Upper lobe of left lung (tissue), 6 donors: Measurements from ENCODE around the gene HEPN1. TPM values are rescaled to one million over a fixed set of nuclear protein-coding genes. Genes with fewer than 3 reads are reported as not detected.

Source experiments
- ATAC-seq, 2 donors: fragments of 200-7000 bp; cut with Tn5 transposase; one replicate each; pipeline ENCODE4 v1.9.1; 2022; ENCODE audit warnings: mild to moderate bottlenecking in 2 of 2, moderate library complexity in 2 of 2; ENCODE audit not compliant: low FRiP score in 2 of 2
- DNase-seq, 2 donors: peaks; one replicate each; pipeline ENCODE4 v3.0.0-alpha.2; 2019 to 2020
- H3K27ac ChIP-seq, 4 donors: fragments of 200-600 bp; sonication (generic); one replicate each; pipeline ENCODE4 v1.5.1; 2016 to 2019
- H3K27me3 ChIP-seq, 4 donors: fragments of 200-600 bp; sonication (generic); one replicate each; pipeline ENCODE4 v1.5.1; 2017 to 2019
- H3K36me3 ChIP-seq, 4 donors: fragments of 200-600 bp; sonication (generic); one replicate each; pipeline ENCODE4 v1.5.1; 2016 to 2019
- H3K4me1 ChIP-seq, 4 donors: fragments of 200-600 bp; sonication (generic); one replicate each; pipeline ENCODE4 v1.5.1; 2018 to 2019
- H3K4me3 ChIP-seq, 4 donors: fragments of 200-600 bp; sonication (generic); one replicate each; pipeline ENCODE4 v1.5.1; 2017 to 2019; ENCODE audit warnings: mild to moderate bottlenecking in 2 of 4, moderate library complexity in 1 of 4
- H3K9me3 ChIP-seq, 4 donors: fragments of 200-600 bp; sonication (generic); one replicate each; pipeline ENCODE4 v1.5.1; 2018 to 2019
- CTCF ChIP-seq, 6 experiments: fragments of 450-650 bp in 4 of 6; fragments of 200-600 bp in 2 of 6; sonication (generic) in 2 of 6; IDR thresholded peaks; one replicate each; pipeline ENCODE4 v1.5.1; 2016 to 2019; ENCODE audit warnings: antibody characterized with exemption in 6 of 6
- EP300 ChIP-seq, 4 donors: sonication (generic); formaldehyde crosslinking; IDR thresholded peaks; one replicate each; pipeline ENCODE4 v1.5.1; 2017; ENCODE audit warnings: antibody characterized with exemption in 4 of 4, control low read depth in 2 of 4
- POLR2A ChIP-seq, 4 donors: fragments of 450-650 bp; IDR thresholded peaks; one replicate each; pipeline ENCODE4 v1.5.1; 2016 to 2017; ENCODE audit warnings: antibody characterized with exemption in 4 of 4, mild to moderate bottlenecking in 2 of 4
- POLR2AphosphoS5 ChIP-seq, 2 donors: sonication (generic); formaldehyde crosslinking; IDR thresholded peaks; one replicate each; pipeline ENCODE4 v1.5.1; 2017; ENCODE audit warnings: antibody characterized with exemption in 2 of 2
- WGBS, 2 donors: methylation state at CpG; one replicate each; pipeline ENCODE4 v1.1.5; 2017 to 2018; 5-methylcytosine and 5-hydroxymethylcytosine counted together
- total RNA-seq, 6 donors: library from RNA; depleted of rRNA in 4 of 6; stranded (reverse); fragments of >200 nt in 4 of 6; gene quantifications; one replicate each; pipeline versions ENCODE4 v1.1.0 to v1.2.1, GENCODE V29; 2016 to 2021
- donor health status: DM: no; HTN: no; CAD: no; lungs with moderate emphysema.
- donor health status: DM: no; HTN: yes; CAD: no; lungs with severe emphysema.

HEPN1 gene
- total RNA-seq: not detected

GRCh38 chr11:124918950-124919349 is at the start of gene HEPN1:
Gene HEPN1, plus strand, starts transcription at chr11:124919250.
- Histone ChIP-seq H3K27ac (peak within 1 kb of the TSS in 3 of 4 donors; percentile 79 to 87 (median 81)), H3K4me3 (no peak within 1 kb of the TSS), H3K27me3 (no peaks in the 10 kb centered on the region), H3K9me3 (no peaks in the 10 kb centered on the region), H3K36me3 (no peaks in the 10 kb centered on the region), H3K4me1 (peaks cover 0 to 16% (median 10%) of the 10 kb centered on the region in 4 donors)
- TF ChIP-seq POLR2AphosphoS5 (IDR thresholded peaks at IDR 0.05): no peak
- no peak for TF ChIP-seq EP300 (IDR thresholded peaks at IDR 0.05)
- TF ChIP-seq CTCF (IDR thresholded peaks at IDR 0.05): no peak
- DNase-seq: no peak
- no peak for ATAC-seq
- 77 to 79% methylated on average over 3 of the region's 3 CpGs for WGBS, 2 donors

DNA sequence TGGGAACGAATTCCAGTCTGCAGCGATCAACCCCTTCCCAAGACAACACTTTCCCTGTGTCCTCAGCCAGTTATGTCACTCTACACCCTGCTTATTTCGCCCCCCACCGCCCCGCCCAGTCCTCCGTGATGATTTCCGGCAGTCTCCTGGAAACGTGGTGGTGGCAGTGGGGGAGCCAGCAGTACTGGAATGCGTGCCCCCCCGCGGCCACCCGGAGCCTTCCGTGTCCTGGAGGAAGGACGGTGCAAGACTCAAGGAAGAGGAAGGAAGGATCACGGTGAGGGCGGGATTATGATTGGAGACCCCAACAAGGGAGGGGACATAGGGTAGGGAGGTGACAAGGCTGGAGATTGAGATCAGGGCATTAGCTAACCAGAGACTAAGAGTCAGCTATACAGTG is 49.7 kb upstream of the HEPN1 start:
- DNase-seq (no peak), ATAC-seq (no peak)
- no peak overlapping the region for H3K27ac ChIP-seq
- no peaks in the 10 kb centered on the region for H3K9me3 ChIP-seq
- peaks cover 2 to 57% (median 39%) of the 10 kb centered on the region in 4 donors for H3K27me3 ChIP-seq
- peaks cover 39 to 50% (median 42%) of the 10 kb centered on the region in 4 donors for H3K4me1 ChIP-seq
- TF ChIP-seq CTCF (IDR thresholded peaks at IDR 0.05) (no peak), POLR2AphosphoS5 (IDR thresholded peaks at IDR 0.05) (no peak), EP300 (IDR thresholded peaks at IDR 0.05) (no peak), POLR2A (IDR thresholded peaks at IDR 0.05) (no peak)
- WGBS, 2 donors: 3 to 5% methylated on average over 16 of the region's 16 CpGs
- no peaks in the 10 kb centered on the region for H3K36me3 ChIP-seq
- peak overlapping the region in 1 of 4 donors; percentile 8 for H3K4me3 ChIP-seq

- ATAC-seq: no peak
- Histone ChIP-seq H3K27ac (no peak overlapping the region), H3K4me3 (no peak overlapping the region), H3K9me3 (no peaks in the 10 kb centered on the region), H3K27me3 (peaks cover 2 to 53% (median 36%) of the 10 kb centered on the region in 4 donors), H3K4me1 (peaks cover 36 to 44% (median 39%) of the 10 kb centered on the region in 4 donors), H3K36me3 (no peaks in the 10 kb centered on the region)
- TF ChIP-seq POLR2AphosphoS5 (IDR thresholded peaks at IDR 0.05): no peak
- no peak for TF ChIP-seq CTCF (IDR thresholded peaks at IDR 0.05)
- no peak for TF ChIP-seq POLR2A (IDR thresholded peaks at IDR 0.05)
- no peak for TF ChIP-seq EP300 (IDR thresholded peaks at IDR 0.05)
- no peak for DNase-seq
- WGBS, 2 donors: 59 to 70% methylated on average over 14 of the region's 14 CpGs
Observed at GRCh38 chr11:124869856-124870387, 49.1 kb upstream of the HEPN1 start.

GRCh38 chr11:124870430-124870829 is 48.6 kb upstream of the HEPN1 start:
- 54 to 69% methylated on average over 7 of the region's 7 CpGs for WGBS, 2 donors
- Histone ChIP-seq H3K9me3 (no peaks in the 10 kb centered on the region), H3K27me3 (peaks cover 2 to 48% (median 31%) of the 10 kb centered on the region in 4 donors)

More at GRCh38 chr11:124870430-124870829, 48.6 kb upstream of the HEPN1 start:
- H3K36me3 ChIP-seq: no peaks in the 10 kb centered on the region
- no peak overlapping the region for H3K27ac ChIP-seq
- ATAC-seq: no peak
- TF ChIP-seq CTCF (IDR thresholded peaks at IDR 0.05) (no peak), POLR2AphosphoS5 (IDR thresholded peaks at IDR 0.05) (no peak), EP300 (IDR thresholded peaks at IDR 0.05) (no peak), POLR2A (IDR thresholded peaks at IDR 0.05) (no peak)
- peaks cover 31 to 39% (median 34%) of the 10 kb centered on the region in 4 donors for H3K4me1 ChIP-seq
- no peak overlapping the region for H3K4me3 ChIP-seq
- no peak for DNase-seq
